ENCODE data around the gene TRIM49D1.
"Not testable (repeated sequence)": the region's sequence is repeated elsewhere in the genome, so short reads cannot be mapped to it uniquely, and the experiment has no call there.

Gene TRIM49D1, protein sequence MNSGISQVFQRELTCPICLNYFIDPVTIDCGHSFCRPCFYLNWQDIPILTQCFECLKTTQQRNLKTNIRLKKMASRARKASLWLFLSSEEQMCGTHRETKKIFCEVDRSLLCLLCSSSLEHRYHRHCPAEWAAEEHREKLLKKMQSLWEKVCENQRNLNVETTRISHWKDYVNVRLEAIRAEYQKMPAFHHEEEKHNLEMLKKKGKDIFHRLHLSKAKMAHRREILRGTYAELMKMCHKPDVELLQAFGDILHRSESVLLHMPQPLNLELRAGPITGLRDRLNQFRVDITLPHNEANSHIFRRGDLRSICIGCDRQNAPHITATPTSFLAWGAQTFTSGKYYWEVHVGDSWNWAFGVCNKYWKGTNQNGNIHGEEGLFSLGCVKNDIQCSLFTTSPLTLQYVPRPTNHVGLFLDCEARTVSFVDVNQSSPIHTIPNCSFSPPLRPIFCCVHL

DNA sequence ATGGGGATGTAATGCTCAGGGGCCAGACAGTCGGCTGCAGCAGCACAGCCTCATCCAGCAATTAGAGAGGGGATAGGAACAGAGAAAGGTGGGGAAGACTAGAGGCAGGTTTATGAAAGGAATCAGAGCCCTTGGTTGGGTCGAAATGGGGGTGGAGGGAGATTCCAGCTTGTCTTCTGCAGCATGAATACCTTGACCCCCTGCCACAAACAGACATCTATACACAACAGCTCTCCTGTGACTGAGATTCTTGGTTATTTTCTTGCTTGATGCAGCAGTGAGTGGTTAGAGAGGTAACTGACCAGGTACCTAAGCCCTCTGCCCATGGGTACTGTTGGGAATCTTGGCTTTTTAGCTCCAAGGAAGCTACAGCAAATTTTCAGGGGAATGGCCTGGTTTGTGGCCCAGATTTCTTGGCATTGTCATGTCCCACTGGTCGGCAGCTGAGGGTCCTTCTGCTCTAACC is at the start of gene TRIM49D1:
Gene TRIM49D1, minus strand, starts transcription at position 51 of the 466 bp plus-strand sequence. CDS start 4,535 bp downstream, outside the sequence.
- H3K4me3 ChIP-seq (ENCODE audit: low read length) = no peak within 1 kb of the TSS

GRCh38 chr11:89965737-89966136 is 43.7 kb upstream of the TRIM49D1 start, which contains the start of gene TRIM64:
Gene TRIM64 (plus strand): TSS chr11:89966037. CDS start chr11:89968504, 2,467 bp downstream.
- DNase-seq; H3K9me2 ChIP-seq (replicated peaks; ENCODE audit: insufficient read depth, low read length); H3K9me3 ChIP-seq (replicated peaks; ENCODE audit: insufficient read depth, low read length); H3K4me2 ChIP-seq (ENCODE audit: low read depth, low read length); H3K4me1 ChIP-seq (ENCODE audit: low read length); H3F3A ChIP-seq (ENCODE audit: insufficient read depth, low read length); H3K27ac ChIP-seq (ENCODE audit: low read length); H3K36me3 ChIP-seq (replicated peaks; ENCODE audit: insufficient read depth, low read length); H3K4me3 ChIP-seq (ENCODE audit: low read length); H4K20me1 ChIP-seq (ENCODE audit: insufficient read depth, low read length); H2AFZ ChIP-seq (ENCODE audit: low read length); H3K79me2 ChIP-seq (ENCODE audit: low read length); H3K9ac ChIP-seq (ENCODE audit: low read length); H3K27me3 ChIP-seq (replicated peaks; ENCODE audit: insufficient read depth, low read length): not testable (repeated sequence)

More for the DNA sequence above, at the start of gene TRIM49D1:
- H3K4me2 ChIP-seq (ENCODE audit: low read depth, low read length) = no peak within 1 kb of the TSS
- H3K79me2 ChIP-seq (ENCODE audit: low read length) = no peaks in the 10 kb centered on the region
- no peak within 1 kb of the TSS for H3K27ac ChIP-seq (ENCODE audit: low read length)
- H2AFZ ChIP-seq (ENCODE audit: low read length) = no peak within 1 kb of the TSS
- H3K36me3 ChIP-seq (replicated peaks; ENCODE audit: insufficient read depth, low read length) = no peaks in the 10 kb centered on the region
- no peaks in the 10 kb centered on the region for H3K9me2 ChIP-seq (replicated peaks; ENCODE audit: insufficient read depth, low read length)
- H3K9ac ChIP-seq (ENCODE audit: low read length) = no peak within 1 kb of the TSS
- H3K27me3 ChIP-seq (replicated peaks; ENCODE audit: insufficient read depth, low read length) = no peaks in the 10 kb centered on the region
- DNase-seq = no peak
- no peaks in the 10 kb centered on the region for H4K20me1 ChIP-seq (ENCODE audit: insufficient read depth, low read length)
- TF ChIP-seq, protein P1, sequence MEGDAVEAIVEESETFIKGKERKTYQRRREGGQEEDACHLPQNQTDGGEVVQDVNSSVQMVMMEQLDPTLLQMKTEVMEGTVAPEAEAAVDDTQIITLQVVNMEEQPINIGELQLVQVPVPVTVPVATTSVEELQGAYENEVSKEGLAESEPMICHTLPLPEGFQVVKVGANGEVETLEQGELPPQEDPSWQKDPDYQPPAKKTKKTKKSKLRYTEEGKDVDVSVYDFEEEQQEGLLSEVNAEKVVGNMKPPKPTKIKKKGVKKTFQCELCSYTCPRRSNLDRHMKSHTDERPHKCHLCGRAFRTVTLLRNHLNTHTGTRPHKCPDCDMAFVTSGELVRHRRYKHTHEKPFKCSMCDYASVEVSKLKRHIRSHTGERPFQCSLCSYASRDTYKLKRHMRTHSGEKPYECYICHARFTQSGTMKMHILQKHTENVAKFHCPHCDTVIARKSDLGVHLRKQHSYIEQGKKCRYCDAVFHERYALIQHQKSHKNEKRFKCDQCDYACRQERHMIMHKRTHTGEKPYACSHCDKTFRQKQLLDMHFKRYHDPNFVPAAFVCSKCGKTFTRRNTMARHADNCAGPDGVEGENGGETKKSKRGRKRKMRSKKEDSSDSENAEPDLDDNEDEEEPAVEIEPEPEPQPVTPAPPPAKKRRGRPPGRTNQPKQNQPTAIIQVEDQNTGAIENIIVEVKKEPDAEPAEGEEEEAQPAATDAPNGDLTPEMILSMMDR (IDR thresholded peaks at IDR 0.05; ENCODE audit: low read length) = no peak
- TF ChIP-seq EZH2phosphoT487 (IDR thresholded peaks at IDR 0.05; ENCODE audit: low read length) (no peak), EZH2 (optimal IDR thresholded peaks at IDR 0.05; ENCODE audit: low read depth, low read length) (no peak)
- H3K4me1 ChIP-seq (ENCODE audit: low read length) = no peaks in the 10 kb centered on the region
- no peaks in the 10 kb centered on the region for H3F3A ChIP-seq (ENCODE audit: insufficient read depth, low read length)
- no peaks in the 10 kb centered on the region for H3K9me3 ChIP-seq (replicated peaks; ENCODE audit: insufficient read depth, low read length)

DNA sequence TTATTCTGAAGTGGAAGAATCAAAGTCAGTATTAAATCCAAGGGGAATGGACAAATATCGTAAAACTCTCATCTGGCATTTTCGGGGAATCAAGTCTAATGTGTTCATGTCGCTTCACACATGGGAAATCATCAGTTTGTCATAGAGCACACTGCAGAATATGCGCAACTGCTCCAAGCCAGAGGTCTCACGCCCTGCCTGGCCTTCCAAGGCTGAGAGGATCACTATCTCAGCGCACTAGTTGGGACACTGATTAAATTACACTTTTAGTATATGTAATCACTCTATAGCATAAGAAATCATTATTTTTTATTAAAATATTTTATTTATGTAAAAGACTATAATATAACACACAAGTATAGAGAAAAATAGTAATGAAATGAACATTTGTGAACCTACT is 38.8 kb upstream of the TRIM49D1 start:
- H3K4me1 ChIP-seq (ENCODE audit: low read length); H3K27me3 ChIP-seq (replicated peaks; ENCODE audit: insufficient read depth, low read length); H3K9ac ChIP-seq (ENCODE audit: low read length); H3K4me3 ChIP-seq (ENCODE audit: low read length); H2AFZ ChIP-seq (ENCODE audit: low read length); H3F3A ChIP-seq (ENCODE audit: insufficient read depth, low read length); H3K79me2 ChIP-seq (ENCODE audit: low read length); H3K27ac ChIP-seq (ENCODE audit: low read length); H3K36me3 ChIP-seq (replicated peaks; ENCODE audit: insufficient read depth, low read length); DNase-seq; H4K20me1 ChIP-seq (ENCODE audit: insufficient read depth, low read length); H3K4me2 ChIP-seq (ENCODE audit: low read depth, low read length); H3K9me3 ChIP-seq (replicated peaks; ENCODE audit: insufficient read depth, low read length); H3K9me2 ChIP-seq (replicated peaks; ENCODE audit: insufficient read depth, low read length): not testable (repeated sequence)

DNA sequence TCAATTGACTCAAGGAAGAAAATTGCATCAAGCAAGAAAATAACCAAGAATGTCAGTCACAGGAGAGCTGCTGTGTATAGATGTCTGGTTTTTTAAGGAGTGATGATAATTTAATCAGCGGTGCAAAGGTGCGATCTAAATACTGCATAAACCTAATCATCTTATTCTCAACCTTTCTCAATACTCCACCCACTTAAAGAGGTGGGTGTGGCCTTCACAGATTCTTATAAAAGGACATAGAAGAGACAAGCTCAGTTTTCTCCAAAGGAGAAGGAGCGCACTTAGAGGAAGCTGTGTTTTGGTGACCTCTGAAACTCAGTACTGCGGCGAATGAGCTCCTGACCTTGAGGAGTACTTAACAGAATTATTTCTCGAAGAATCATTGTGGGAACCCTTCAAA is 1.7 kb upstream of the TRIM49D1 start, which contains the start of gene TRIM49D2:
Gene TRIM49D2, plus strand, starts transcription at position 301 of the 400 bp plus-strand sequence. CDS start 2,698 bp downstream, outside the sequence.
- not testable (repeated sequence) for H3K4me1 ChIP-seq (ENCODE audit: low read length); H3F3A ChIP-seq (ENCODE audit: insufficient read depth, low read length); H3K4me3 ChIP-seq (ENCODE audit: low read length); H4K20me1 ChIP-seq (ENCODE audit: insufficient read depth, low read length); H3K79me2 ChIP-seq (ENCODE audit: low read length); DNase-seq; H3K36me3 ChIP-seq (replicated peaks; ENCODE audit: insufficient read depth, low read length); H3K9ac ChIP-seq (ENCODE audit: low read length); H3K27me3 ChIP-seq (replicated peaks; ENCODE audit: insufficient read depth, low read length); H3K9me2 ChIP-seq (replicated peaks; ENCODE audit: insufficient read depth, low read length); H3K9me3 ChIP-seq (replicated peaks; ENCODE audit: insufficient read depth, low read length); H3K27ac ChIP-seq (ENCODE audit: low read length); H2AFZ ChIP-seq (ENCODE audit: low read length); H3K4me2 ChIP-seq (ENCODE audit: low read depth, low read length)

GRCh38 chr11:89900809-89901208 is 21.2 kb downstream of the TRIM49D1 start:
- DNase-seq; H3K9me2 ChIP-seq (replicated peaks; ENCODE audit: insufficient read depth, low read length); H3K79me2 ChIP-seq (ENCODE audit: low read length); H3K27ac ChIP-seq (ENCODE audit: low read length); H3K4me1 ChIP-seq (ENCODE audit: low read length); H3F3A ChIP-seq (ENCODE audit: insufficient read depth, low read length); H4K20me1 ChIP-seq (ENCODE audit: insufficient read depth, low read length); H3K27me3 ChIP-seq (replicated peaks; ENCODE audit: insufficient read depth, low read length); H2AFZ ChIP-seq (ENCODE audit: low read length); H3K4me3 ChIP-seq (ENCODE audit: low read length); H3K36me3 ChIP-seq (replicated peaks; ENCODE audit: insufficient read depth, low read length); H3K9ac ChIP-seq (ENCODE audit: low read length); H3K4me2 ChIP-seq (ENCODE audit: low read depth, low read length); H3K9me3 ChIP-seq (replicated peaks; ENCODE audit: insufficient read depth, low read length): not testable (repeated sequence)

DNA sequence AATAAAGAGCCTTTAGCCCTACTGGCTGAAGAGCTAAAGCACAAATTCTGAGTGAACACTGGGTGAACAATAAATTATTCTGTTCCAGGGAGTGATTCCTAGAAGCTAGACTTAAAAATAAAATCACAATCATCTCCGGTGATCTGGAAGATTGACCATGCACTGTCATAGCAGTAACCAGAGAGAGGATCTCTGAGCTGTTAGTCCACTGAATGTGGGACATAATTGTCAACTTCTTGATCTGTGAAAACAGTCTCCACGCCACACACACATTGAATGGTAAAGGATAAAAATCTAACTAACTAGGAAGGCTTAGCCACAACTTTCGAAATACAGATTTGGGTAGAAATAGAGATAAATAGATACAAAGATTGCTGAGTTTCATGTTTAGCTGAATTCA is 28.8 kb downstream of the TRIM49D1 start:
- H3K4me3 ChIP-seq (ENCODE audit: low read length); H2AFZ ChIP-seq (ENCODE audit: low read length); H4K20me1 ChIP-seq (ENCODE audit: insufficient read depth, low read length); H3K36me3 ChIP-seq (replicated peaks; ENCODE audit: insufficient read depth, low read length); H3K9me3 ChIP-seq (replicated peaks; ENCODE audit: insufficient read depth, low read length); H3K4me2 ChIP-seq (ENCODE audit: low read depth, low read length); H3K27me3 ChIP-seq (replicated peaks; ENCODE audit: insufficient read depth, low read length); DNase-seq; H3K79me2 ChIP-seq (ENCODE audit: low read length); H3K4me1 ChIP-seq (ENCODE audit: low read length); H3K27ac ChIP-seq (ENCODE audit: low read length); H3F3A ChIP-seq (ENCODE audit: insufficient read depth, low read length); H3K9me2 ChIP-seq (replicated peaks; ENCODE audit: insufficient read depth, low read length); H3K9ac ChIP-seq (ENCODE audit: low read length): not testable (repeated sequence)

DNA sequence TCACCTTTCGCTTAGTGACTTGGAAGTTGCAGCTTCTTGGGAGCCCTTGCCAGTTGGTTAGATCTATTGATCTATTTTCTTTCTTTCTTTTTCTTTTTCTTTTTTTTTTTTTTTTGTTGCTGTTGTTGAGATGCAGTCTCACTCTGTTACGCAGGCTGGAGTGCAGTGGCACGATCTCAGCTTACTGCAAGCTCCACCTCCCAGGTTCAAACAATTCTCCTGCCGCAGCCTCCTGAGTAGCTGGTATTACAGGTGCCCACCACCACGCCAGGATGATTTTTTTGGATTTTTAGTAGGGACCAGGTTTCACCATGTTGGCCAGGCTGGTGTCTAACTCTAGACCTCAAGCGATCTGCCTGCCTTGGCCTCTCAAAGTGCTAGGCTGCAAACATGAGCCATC is 44.5 kb downstream of the TRIM49D1 start:
- H3K4me1 ChIP-seq (ENCODE audit: low read length); H3K79me2 ChIP-seq (ENCODE audit: low read length); H4K20me1 ChIP-seq (ENCODE audit: insufficient read depth, low read length); H3K9ac ChIP-seq (ENCODE audit: low read length); DNase-seq; H3K4me2 ChIP-seq (ENCODE audit: low read depth, low read length); H3K9me2 ChIP-seq (replicated peaks; ENCODE audit: insufficient read depth, low read length); H2AFZ ChIP-seq (ENCODE audit: low read length); H3K27ac ChIP-seq (ENCODE audit: low read length); H3K4me3 ChIP-seq (ENCODE audit: low read length); H3K9me3 ChIP-seq (replicated peaks; ENCODE audit: insufficient read depth, low read length); H3K36me3 ChIP-seq (replicated peaks; ENCODE audit: insufficient read depth, low read length); H3F3A ChIP-seq (ENCODE audit: insufficient read depth, low read length); H3K27me3 ChIP-seq (replicated peaks; ENCODE audit: insufficient read depth, low read length): not testable (repeated sequence)
